ENCODE data around the gene HOXD11. TPM values are rescaled to one million over a fixed set of nuclear protein-coding genes. Genes with fewer than 3 reads are reported as not detected.

Gene HOXD11
- total RNA-seq, 2 experiments from 2014 or later = not detected

- Mint-ChIP-seq H3K36me3 (no peaks in the 10 kb centered on the region), H3K9me3 (no peaks in the 10 kb centered on the region), H3K27ac (no peak overlapping the region), H3K27me3 (peaks cover 87% of the 10 kb centered on the region), H3K4me1 (peaks cover 18% of the 10 kb centered on the region), H3K4me3 (no peak overlapping the region)
- no peak for DNase-seq
Observed at GRCh38 chr2:176124947-176125771, 18.1 kb downstream of the HOXD11 start.

GRCh38 chr2:176125772-176126054 lies 18.6 kb downstream of the HOXD11 start:
- Mint-ChIP-seq H3K27me3 (peaks cover 87% of the 10 kb centered on the region), H3K27ac (no peak overlapping the region), H3K9me3 (no peaks in the 10 kb centered on the region), H3K4me1 (peaks cover 18% of the 10 kb centered on the region), H3K36me3 (no peaks in the 10 kb centered on the region), H3K4me3 (no peak overlapping the region)
- no peak for DNase-seq

- Mint-ChIP-seq H3K9me3 (no peaks in the 10 kb centered on the region), H3K27ac (no peak overlapping the region), H3K36me3 (no peaks in the 10 kb centered on the region), H3K27me3 (peaks cover 87% of the 10 kb centered on the region), H3K4me1 (peaks cover 27% of the 10 kb centered on the region), H3K4me3 (no peak overlapping the region)
- DNase-seq = peak; percentile 44
Observed at GRCh38 chr2:176126929-176127773, 20.1 kb downstream of the HOXD11 start.

- Mint-ChIP-seq H3K4me3 (no peak overlapping the region), H3K9me3 (no peaks in the 10 kb centered on the region), H3K27ac (no peak overlapping the region), H3K27me3 (peaks cover 88% of the 10 kb centered on the region), H3K4me1 (peaks cover 30% of the 10 kb centered on the region), H3K36me3 (no peaks in the 10 kb centered on the region)
- DNase-seq = no peak
Observed at GRCh38 chr2:176127774-176128072, 20.6 kb downstream of the HOXD11 start.

GRCh38 chr2:176128172-176128981 lies 21.3 kb downstream of the HOXD11 start:
- H3K4me3 Mint-ChIP-seq = no peak overlapping the region
- no peaks in the 10 kb centered on the region for H3K36me3 Mint-ChIP-seq
- H3K27ac Mint-ChIP-seq = peak overlapping the region; percentile 39
- peaks cover 33% of the 10 kb centered on the region for H3K4me1 Mint-ChIP-seq
- no peak for DNase-seq
- no peaks in the 10 kb centered on the region for H3K9me3 Mint-ChIP-seq
- H3K27me3 Mint-ChIP-seq = peaks cover 91% of the 10 kb centered on the region

- no peaks in the 10 kb centered on the region for H3K36me3 Mint-ChIP-seq
- H3K9me3 Mint-ChIP-seq = no peaks in the 10 kb centered on the region
- DNase-seq = no peak
- no peak within 1 kb of the TSS for H3K27ac Mint-ChIP-seq
- H3K4me3 Mint-ChIP-seq = peak within 1 kb of the TSS; percentile 43
- peaks cover 91% of the 10 kb centered on the region for H3K27me3 Mint-ChIP-seq
- peaks cover 28% of the 10 kb centered on the region for H3K4me1 Mint-ChIP-seq
Observed at GRCh38 chr2:176128982-176129796, 22.1 kb downstream of the HOXD11 start, which contains the start of gene HOXD8. Gene HOXD8 (plus strand): TSS chr2:176129705. CDS start chr2:176130367, 662 bp downstream.

GRCh38 chr2:176129813-176130146 lies 22.7 kb downstream of the HOXD11 start:
- Mint-ChIP-seq H3K27me3 (peaks cover 91% of the 10 kb centered on the region), H3K4me1 (peaks cover 28% of the 10 kb centered on the region), H3K27ac (no peak overlapping the region), H3K36me3 (no peaks in the 10 kb centered on the region), H3K9me3 (no peaks in the 10 kb centered on the region), H3K4me3 (peak overlapping the region; percentile 29)
- DNase-seq = no peak

GRCh38 chr2:176130147-176130956 lies 23.3 kb downstream of the HOXD11 start:
- Mint-ChIP-seq H3K4me3 (peak overlapping the region; percentile 45), H3K27ac (no peak overlapping the region), H3K36me3 (no peaks in the 10 kb centered on the region), H3K27me3 (peaks cover 91% of the 10 kb centered on the region), H3K9me3 (no peaks in the 10 kb centered on the region), H3K4me1 (peaks cover 28% of the 10 kb centered on the region)
- DNase-seq = peak; percentile 37

- no peak for DNase-seq
- H3K27ac Mint-ChIP-seq = no peak overlapping the region
- peaks cover 1% of the 10 kb centered on the region for H3K36me3 Mint-ChIP-seq
- peaks cover 91% of the 10 kb centered on the region for H3K27me3 Mint-ChIP-seq
- peaks cover 34% of the 10 kb centered on the region for H3K4me1 Mint-ChIP-seq
- peak overlapping the region; percentile 45 for H3K4me3 Mint-ChIP-seq
- H3K9me3 Mint-ChIP-seq = peaks cover 2% of the 10 kb centered on the region
Observed at GRCh38 chr2:176130957-176131847, 24.1 kb downstream of the HOXD11 start.

GRCh38 chr2:176131848-176132158 lies 24.7 kb downstream of the HOXD11 start:
- no peak overlapping the region for H3K27ac Mint-ChIP-seq

GRCh38 chr2:176132205-176133171 lies 25.4 kb downstream of the HOXD11 start:
- DNase-seq = no peak
- H3K27me3 Mint-ChIP-seq = peaks cover 89% of the 10 kb centered on the region
- H3K9me3 Mint-ChIP-seq = peaks cover 2% of the 10 kb centered on the region
- H3K4me1 Mint-ChIP-seq = peaks cover 32% of the 10 kb centered on the region
- no peak overlapping the region for H3K27ac Mint-ChIP-seq
- peak overlapping the region; percentile 66 for H3K4me3 Mint-ChIP-seq
- H3K36me3 Mint-ChIP-seq = peaks cover 2% of the 10 kb centered on the region

More at GRCh38 chr2:176131848-176132158, 24.7 kb downstream of the HOXD11 start:
- no peak for DNase-seq
- Mint-ChIP-seq H3K4me1 (peaks cover 34% of the 10 kb centered on the region), H3K27me3 (peaks cover 89% of the 10 kb centered on the region), H3K4me3 (peak overlapping the region; percentile 66), H3K36me3 (peaks cover 1% of the 10 kb centered on the region), H3K9me3 (peaks cover 2% of the 10 kb centered on the region)

- Mint-ChIP-seq H3K9me3 (peaks cover 4% of the 10 kb centered on the region), H3K36me3 (peaks cover 5% of the 10 kb centered on the region), H3K27ac (no peak overlapping the region), H3K4me1 (peaks cover 30% of the 10 kb centered on the region), H3K4me3 (no peak overlapping the region), H3K27me3 (peaks cover 89% of the 10 kb centered on the region)
- DNase-seq = no peak
Observed at GRCh38 chr2:176133389-176133788, 26.3 kb downstream of the HOXD11 start.

All from activated naive CD8-positive, alpha-beta T cell treated with anti-CD3 and anti-CD28 coated beads for 36 hours (primary cell).